HG03060 (cell line): ENCODE measurements around the gene TMEM126A.
A peak's percentile ranks its signal among the peaks of the same experiment; 100 is the strongest.
"Not testable (repeated sequence)": the region's sequence is repeated elsewhere in the genome, so short reads cannot be mapped to it uniquely, and the experiment has no call there.

Experiments used
- ATAC-seq: cut with Tn5 transposase; IDR thresholded peaks from one replicate; pipeline ENCODE4 v1.9.1; 2021; ENCODE audit warnings: low read depth, moderate number of reproducible peaks; ENCODE audit not compliant: unreplicated experiment

The TMEM126A gene

DNA sequence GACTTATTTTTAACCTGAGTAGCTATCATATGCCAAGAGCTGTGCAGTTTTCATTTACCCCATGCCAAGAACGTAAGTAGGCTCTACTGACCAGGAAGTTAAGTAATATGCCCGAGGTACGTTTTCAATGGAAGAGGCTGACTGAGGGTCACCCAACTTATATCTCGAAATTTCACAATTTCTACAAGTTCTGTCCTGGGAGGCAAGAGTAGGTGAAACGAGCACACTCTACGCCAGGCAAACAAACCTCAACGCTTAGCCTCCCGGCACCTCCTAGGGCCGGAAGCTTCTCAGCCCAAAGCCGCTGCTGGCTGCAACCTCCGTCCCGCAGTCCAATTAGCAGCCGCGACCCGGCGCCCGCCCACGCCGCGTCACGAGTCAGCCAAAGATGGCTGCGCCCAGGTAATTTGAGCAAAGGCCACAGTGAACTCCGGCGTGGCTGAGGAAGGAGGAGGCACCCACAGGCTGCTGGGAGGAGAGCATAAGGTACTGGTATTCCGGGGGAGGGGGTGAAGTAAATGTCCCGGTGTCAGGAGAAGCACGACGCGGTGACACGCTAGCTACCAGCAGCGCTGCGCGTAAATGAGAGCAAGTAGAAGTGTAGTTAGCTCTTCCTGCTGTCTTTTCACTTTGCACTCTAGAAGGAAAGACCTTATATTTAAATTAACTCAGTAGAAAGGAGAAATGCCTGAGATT, at the start of gene TMEM126A:
Gene TMEM126A (plus strand): TSS at position 364 of the 696 bp plus-strand sequence. CDS start 2,289 bp downstream, outside the sequence.
- ATAC-seq, result peak; percentile 90

DNA sequence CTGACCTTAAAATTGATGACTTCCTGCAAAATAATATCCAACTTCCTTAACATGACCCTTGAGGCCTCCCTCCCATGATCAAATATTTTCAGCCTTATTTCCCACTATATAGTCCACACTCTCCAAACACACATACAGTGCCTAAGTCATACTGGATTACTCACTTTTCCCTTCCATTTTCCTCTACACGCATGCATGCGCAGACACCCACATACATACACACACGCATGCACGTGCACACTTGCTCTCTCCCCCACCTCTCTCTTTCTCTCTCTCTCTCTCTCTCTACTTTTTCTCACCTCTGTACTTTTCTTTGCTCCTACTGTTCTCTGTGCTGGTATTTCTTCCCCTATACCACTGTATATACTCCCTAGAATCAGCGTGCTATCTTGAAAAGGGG, 48.7 kb upstream of the TMEM126A start:
- no peak for ATAC-seq

DNA sequence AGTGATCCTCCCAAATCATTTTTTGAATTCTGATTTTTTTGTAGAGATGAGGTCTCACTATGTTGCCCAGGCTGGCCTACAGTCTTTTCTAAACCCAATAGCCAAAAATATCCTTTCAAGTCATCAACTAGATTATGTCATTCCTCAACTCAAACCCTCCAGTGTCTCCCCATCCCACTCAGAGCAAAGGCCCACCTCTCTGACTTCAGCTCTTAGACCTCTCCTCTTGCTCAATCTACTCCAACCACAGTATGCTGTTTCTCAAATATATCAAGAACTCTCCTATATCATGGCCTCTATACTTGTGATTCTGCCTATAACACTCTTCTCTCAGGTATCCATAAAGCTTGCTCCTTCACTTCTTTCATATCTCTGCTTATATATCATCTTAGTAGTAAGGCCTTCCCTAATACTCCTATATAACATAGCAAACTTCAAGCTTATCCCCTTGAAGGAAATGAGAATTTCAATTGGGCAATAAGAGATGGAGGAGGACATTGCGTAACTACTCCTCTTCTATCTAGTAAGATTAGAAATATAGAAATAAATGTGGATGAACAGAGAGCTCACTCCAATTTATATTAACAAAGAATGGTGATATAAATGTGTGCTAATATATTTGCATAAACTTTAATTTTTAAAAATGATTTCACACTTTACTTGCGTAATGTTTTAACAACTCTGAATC, 45.1 kb upstream of the TMEM126A start:
- ATAC-seq, result no peak

DNA sequence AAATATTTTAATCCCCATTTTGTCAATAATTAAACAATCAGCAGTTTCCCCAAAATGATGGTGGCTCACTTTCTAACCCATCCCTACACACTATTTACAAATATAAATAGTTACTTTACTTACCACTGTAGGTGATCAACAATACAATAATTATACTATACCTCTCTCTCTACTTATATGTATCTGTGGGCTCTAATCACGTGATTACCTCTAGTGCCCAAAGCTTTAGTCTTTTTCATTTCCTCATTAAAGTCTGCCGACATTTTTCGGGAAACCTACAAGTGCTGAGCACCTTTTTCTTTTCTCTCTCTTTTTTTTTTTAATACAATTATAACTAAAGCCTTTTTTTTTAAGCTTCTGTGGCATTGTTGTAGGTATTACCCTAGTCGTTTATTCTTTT, 44.5 kb upstream of the TMEM126A start:
- no peak for ATAC-seq

DNA sequence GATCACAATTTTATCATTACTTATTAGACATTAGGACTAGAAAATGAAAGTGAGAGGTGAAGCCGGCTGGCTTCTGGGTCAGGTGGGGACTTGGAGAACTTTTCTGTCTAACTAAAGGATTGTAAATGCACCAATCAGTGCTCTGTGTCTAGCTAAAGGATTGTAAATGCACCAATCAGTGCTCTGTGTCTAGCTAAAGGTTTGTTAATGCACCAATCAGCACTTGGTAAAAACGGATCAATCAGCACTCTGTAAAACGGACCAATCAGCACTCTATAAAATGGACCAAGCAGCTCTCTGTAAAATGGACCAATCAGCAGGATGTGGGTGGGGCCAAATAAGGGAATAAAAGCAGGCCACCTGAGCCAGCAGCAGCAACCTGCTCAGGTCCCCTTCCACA, 41.5 kb upstream of the TMEM126A start:
- ATAC-seq, result not testable (repeated sequence)

DNA sequence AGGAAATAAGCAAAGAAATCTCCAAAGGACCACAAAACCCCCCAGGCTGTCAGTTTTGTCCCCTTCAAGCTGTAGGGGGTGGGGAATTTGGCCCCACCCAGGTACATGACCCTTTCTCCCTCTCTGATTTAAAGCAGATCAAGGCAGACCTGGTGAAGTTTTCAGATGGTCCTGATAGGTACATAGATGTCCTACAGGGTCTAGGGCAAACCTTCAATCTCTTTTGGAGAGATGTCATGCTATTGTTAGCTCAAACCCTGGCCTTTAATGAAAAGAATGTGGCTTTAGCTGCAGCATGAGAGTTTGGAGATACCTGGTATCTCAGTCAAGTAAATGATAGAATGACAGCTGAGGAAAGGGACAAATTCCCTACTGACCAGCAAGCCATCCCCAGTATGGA, 39.1 kb upstream of the TMEM126A start:
- not testable (repeated sequence) for ATAC-seq

DNA sequence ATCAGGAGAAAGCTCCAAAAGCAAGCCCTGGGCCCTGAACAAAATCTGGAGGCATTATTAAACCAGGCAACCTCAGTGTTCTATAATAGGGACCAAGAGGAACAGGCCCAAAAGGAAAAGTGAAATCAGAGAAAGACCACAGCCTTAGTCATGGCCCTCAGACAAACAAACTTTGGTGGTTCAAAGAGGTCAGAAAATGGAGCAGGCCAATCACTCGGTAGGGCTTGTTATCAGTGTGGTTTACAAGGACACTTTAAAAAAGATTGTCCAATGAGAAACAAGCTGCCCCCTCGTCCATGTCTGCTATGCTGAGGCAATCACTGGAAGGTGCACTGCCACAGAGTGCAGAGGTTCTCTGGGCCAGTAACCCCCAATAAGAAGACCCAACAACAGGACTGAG, 38.5 kb upstream of the TMEM126A start:
- ATAC-seq, result not testable (repeated sequence)

DNA sequence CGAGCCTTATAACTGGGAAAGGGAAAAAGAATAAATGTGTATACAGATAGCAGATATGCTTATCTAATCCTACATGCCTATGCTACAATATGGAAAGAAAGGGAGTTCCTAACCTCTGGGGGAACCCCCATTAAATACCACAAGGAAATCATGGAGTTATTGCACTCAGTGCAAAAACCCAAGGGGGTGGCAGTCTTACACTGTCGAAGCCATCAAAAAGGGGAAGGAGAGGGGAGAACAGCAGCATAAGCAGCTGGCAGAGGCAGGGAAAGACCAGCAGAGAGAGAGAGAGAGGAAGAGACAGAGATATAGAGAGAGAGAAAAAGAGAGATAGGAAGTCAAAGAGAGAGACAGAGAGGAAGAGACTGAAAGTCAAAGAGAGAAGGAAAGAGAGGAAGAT, 36.1 kb upstream of the TMEM126A start:
- not testable (repeated sequence) for ATAC-seq

DNA sequence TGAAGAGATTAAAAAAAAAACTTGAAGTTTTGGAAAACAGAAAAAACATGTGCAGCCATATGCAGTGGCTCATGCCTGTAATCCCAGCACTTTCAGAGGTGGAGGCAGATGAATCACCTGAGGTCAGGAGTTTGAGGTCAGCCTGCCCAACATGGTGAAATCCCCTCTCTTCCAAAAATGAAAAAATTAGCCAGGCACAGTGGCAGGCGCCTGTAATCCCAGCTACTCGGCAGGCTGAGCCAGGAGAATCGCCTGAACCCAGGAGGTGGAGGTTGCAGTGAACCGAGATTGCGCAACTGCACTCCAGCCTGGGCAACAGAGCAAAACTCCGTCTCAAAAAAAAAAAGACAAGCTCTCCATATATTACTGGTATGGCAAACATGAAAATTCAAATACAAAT, 28.3 kb upstream of the TMEM126A start:
- ATAC-seq, result no peak

DNA sequence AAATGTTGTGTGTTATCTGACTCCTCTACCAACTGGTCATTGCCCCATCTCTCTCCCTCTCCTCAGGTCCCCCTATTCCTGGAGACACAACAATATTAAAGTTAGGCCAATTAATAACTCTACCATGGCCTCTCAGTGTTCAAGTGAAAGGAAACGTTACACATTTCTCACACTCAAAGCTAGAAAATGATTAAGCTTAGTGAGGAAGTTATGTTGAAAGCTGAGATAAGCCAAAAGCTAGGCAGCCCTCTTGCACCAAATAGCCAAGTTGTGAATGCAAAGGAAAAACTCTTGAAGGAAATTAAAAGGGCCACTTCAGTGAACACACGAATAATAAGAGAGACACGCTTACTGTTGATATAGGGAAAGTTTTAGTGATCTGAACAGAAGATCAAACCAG, 27.5 kb upstream of the TMEM126A start:
- ATAC-seq, result no peak

DNA sequence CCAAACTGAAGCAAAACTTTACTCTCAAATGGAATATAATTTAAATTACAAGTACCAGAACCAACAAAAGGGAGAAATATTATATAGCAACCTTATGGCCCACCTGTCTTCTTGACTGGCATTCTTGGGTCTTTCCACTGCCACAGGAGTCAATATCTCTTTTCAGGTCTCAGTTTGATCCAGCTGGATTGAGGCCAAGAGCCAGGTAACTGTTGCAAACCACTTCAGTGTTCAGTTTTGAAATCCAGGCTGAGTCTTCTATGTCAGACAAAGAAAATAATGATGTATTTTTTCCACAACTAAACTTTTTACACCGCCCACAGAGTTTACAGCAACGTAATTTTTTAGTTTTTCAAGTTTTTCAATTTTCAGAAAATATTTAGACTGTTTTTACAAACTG, 21.3 kb upstream of the TMEM126A start:
- ATAC-seq, result no peak

DNA sequence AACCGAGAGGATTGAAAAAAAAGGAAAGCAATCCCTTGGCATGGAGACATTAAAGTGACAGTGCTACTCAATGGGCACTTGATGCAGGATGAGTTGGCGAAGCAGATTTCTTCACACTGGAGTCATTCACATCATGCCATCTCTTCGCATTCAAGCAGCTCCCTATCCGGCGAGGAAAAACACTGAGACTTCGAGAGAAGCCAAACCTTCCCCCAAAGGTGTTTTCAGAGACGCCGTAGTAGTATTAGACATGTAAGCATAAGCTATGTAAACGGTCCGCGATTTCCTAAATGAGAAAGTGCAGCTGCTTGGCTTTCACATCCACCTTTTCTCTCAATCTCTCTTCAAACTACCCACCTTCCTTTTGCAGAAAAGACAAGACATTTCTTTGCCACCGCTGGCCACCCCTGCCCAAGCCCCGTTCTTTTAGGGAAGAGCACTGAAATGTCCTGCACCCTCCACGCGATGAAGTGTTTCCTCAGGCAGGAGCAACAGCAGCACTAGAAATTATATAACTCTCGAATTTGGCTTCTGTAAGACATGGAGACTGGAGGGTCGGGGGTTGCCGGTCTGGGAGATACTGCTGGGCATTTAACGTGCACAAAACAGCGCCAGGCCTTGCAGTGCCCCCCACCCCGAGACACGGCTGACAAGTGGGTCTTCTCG, 20.3 kb upstream of the TMEM126A start, which contains the start of gene DLG2:
Gene DLG2 (minus strand): TSS at position 13 of the 666 bp plus-strand sequence.
- no peak for ATAC-seq

- peak; percentile 99 for ATAC-seq
Observed at GRCh38 chr11:85627998-85628770, 19.6 kb upstream of the TMEM126A start, which contains the start of gene TMEM126B. TMEM126B (plus strand) TSS chr11:85628593; CDS start chr11:85628608, 15 bp downstream.

DNA sequence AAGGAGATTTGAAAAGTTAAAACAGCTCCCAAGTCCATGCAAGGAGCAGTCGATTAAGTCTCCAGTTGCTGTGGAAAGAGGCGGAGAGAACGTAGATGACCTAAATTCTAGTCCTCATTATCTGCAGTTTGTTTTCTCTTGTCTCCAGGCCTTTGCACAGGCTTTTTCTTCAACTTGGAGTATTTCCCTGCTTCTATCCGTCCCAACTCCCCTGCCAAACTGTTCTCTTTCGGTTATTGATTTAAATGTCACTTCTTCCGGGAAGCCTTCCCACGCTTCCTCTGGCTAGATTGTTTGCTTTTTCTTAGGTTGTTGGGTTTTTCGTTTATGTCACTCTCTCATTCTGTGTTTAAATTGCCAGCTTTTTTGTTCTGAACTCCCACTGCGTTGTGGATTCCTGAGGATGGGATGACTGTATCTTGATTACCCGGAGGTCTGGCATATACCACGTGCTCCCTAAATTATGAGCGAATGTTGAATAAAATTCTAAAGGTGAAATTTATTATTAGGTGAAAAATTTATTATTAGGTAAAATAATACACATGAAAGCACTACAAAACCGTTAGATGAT, 18.9 kb upstream of the TMEM126A start:
- no peak for ATAC-seq

- no peak for ATAC-seq
Observed at GRCh38 chr11:85634747-85635146, 13.0 kb upstream of the TMEM126A start.

- no peak for ATAC-seq
Observed at GRCh38 chr11:85643191-85643614, 4.6 kb upstream of the TMEM126A start.

DNA sequence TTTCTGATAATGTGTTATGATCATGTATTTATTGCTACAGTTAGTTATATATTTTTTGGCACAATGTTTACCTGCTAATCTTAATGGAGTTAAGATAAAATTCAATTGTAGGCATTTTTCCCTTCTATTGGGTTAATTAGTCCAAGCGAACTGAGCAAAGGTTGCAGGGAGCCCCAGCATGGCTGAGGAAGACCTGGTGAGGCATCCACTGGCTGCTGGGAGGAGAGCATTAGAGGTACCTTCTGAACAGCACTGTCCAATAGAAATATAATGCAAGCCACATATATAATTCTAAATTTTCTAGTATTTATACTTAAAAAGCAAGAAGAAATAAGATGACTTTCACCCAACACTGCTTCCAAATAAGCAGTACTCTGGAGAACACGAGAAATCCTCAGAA, 689 bp upstream of the TMEM126A start:
- ATAC-seq, result no peak

- no peak for ATAC-seq
Observed at GRCh38 chr11:85651118-85651517, 3.4 kb downstream of the TMEM126A start.

GRCh38 chr11:85652786-85653447, 5.2 kb downstream of the TMEM126A start:
- ATAC-seq, result no peak

DNA sequence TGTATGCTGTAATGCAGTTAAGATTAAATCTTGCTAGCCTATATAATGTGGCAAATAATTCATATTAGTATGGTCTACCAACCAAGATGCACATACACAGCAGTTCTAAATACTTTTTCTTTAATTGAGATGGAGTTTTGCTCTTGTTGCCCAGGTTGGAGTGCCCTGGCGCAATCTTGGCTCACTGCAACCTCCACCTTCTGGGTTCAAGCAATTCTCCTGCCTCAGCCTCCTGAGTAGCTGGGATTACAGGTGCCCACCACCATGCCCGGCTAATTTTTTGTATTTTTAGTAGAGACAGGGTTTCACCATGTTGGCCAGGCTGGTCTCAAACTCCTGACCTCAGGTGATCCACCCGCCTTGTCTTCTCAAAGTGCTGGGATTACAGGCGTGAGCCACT, 6.6 kb downstream of the TMEM126A start:
- ATAC-seq, result not testable (repeated sequence)
